Measurements from ENCODE around the gene TMC7. TPM values are rescaled to one million over a fixed set of nuclear protein-coding genes. Genes with fewer than 3 reads are reported as not detected.

Gene TMC7
- total and polyA plus RNA-seq, 2 of the 8 experiments (the other 6 are each of a cell fraction or from before 2014, with no cell fraction given): 2.3 to 2.6 TPM

- TF ChIP-seq CHD1 (IDR thresholded peaks at IDR 0.05; ENCODE audit: low read depth, low read length): no peak
- TF ChIP-seq JUND (IDR thresholded peaks at IDR 0.05; ENCODE audit: low read length): no peak
- TF ChIP-seq CBX5 (IDR thresholded peaks at IDR 0.05; ENCODE audit: low read depth, low read length): no peak
- TF ChIP-seq EZH2 (IDR thresholded peaks at IDR 0.05; ENCODE audit: low read depth, low read length, severe bottlenecking): no peak
- TF ChIP-seq HDAC2 (IDR thresholded peaks at IDR 0.05; ENCODE audit: borderline replicate concordance in 1 of 2, low read depth in 2 of 2, low read length in 2 of 2): no peak
- TF ChIP-seq SP4 (IDR thresholded peaks at IDR 0.05; ENCODE audit: low read length): no peak
Observed at GRCh38 chr16:18938986-18939385, 44.7 kb upstream of the TMC7 start (continued).

All from H1 (cell line).